ENCODE results near the gene FOXL3. TPM values are rescaled to one million over a fixed set of nuclear protein-coding genes. Genes with fewer than 3 reads are reported as not detected.

Gene FOXL3
- total and polyA plus RNA-seq, 2 experiments from 2014 or later, result not detected

- H2AFZ ChIP-seq, result no peak overlapping the region
- H3K36me3 ChIP-seq (replicated peaks; ENCODE audit: insufficient read depth, low read depth), result no peaks in the 10 kb centered on the region
- H3K27me3 ChIP-seq, result no peaks in the 10 kb centered on the region
- H3K4me3 ChIP-seq, result no peak overlapping the region
- no peak overlapping the region for H3K4me2 ChIP-seq
- no peak for DNase-seq (ENCODE audit: low spot score)
- 94% methylated on average over 38 of the region's 41 CpGs for WGBS (ENCODE audit: low lambda C conversion rate, missing lambda C conversion rate)
- no peaks in the 10 kb centered on the region for H3K9me3 ChIP-seq (ENCODE audit: low read depth)
- TF ChIP-seq EZH2 (IDR thresholded peaks at IDR 0.05; ENCODE audit: borderline replicate concordance), result no peak
- no peak for TF ChIP-seq CTCF (IDR thresholded peaks at IDR 0.05; ENCODE audit: poor library complexity)
- TF ChIP-seq EZH2phosphoT487 (IDR thresholded peaks at IDR 0.05; ENCODE audit: low read depth, severe bottlenecking, unreplicated experiment), result no peak
- H4K20me1 ChIP-seq (ENCODE audit: insufficient read depth, poor library complexity, severe bottlenecking), result no peaks in the 10 kb centered on the region
- H3K79me2 ChIP-seq, result no peaks in the 10 kb centered on the region
- H3K9me2 ChIP-seq (replicated peaks; ENCODE audit: insufficient read depth), result no peaks in the 10 kb centered on the region
- H3K4me1 ChIP-seq (ENCODE audit: insufficient read depth), result no peaks in the 10 kb centered on the region
- H3K27ac ChIP-seq, result no peak overlapping the region
Measured at GRCh38 chr7:253581-254336, 36.2 kb upstream of the FOXL3 start.

DNA sequence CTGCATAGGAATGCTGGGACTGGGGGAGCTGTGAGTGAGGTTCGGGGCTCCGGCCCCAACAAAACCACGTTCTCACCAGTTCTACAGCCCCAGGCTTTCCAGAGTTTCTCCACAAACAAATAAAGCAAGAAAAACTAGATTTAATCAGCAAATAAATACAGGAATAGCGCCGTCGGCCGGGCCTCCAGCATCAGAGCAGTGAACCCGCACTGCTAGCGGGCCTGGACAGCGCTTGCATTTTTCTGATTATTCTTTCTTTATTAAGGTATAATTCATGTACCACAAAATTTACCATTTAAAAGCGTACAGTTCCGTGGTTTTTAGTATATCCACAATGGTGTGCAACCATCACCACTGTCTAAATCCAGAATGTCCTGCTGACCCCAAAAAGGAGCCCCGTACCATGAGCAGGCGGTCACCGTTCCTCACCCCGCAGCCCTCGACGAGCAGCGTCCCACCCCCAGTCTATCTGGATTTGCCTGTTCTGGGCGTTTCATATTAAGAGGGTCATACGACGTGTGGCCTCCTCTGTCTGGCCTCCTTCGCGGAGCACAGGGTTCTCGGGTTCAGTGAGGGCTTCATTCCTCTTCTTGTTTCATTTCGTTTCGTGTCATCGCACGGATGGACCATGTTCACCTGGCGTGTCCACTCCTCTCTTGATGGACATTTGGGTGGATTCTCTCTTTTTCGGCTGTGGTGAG lies 35.5 kb upstream of the FOXL3 start:
- no peak overlapping the region for H3K27ac ChIP-seq
- H4K20me1 ChIP-seq (ENCODE audit: insufficient read depth, poor library complexity, severe bottlenecking), result no peaks in the 10 kb centered on the region
- WGBS (ENCODE audit: low lambda C conversion rate, missing lambda C conversion rate), result 94% methylated on average over 31 of the region's 31 CpGs
- no peak overlapping the region for H3K4me2 ChIP-seq
- H3K27me3 ChIP-seq, result no peaks in the 10 kb centered on the region
- no peak overlapping the region for H2AFZ ChIP-seq
- no peaks in the 10 kb centered on the region for H3K36me3 ChIP-seq (replicated peaks; ENCODE audit: insufficient read depth, low read depth)
- H3K4me3 ChIP-seq, result no peak overlapping the region
- no peaks in the 10 kb centered on the region for H3K4me1 ChIP-seq (ENCODE audit: insufficient read depth)
- TF ChIP-seq CTCF (IDR thresholded peaks at IDR 0.05; ENCODE audit: poor library complexity) (no peak), EZH2phosphoT487 (IDR thresholded peaks at IDR 0.05; ENCODE audit: low read depth, severe bottlenecking, unreplicated experiment) (no peak), EZH2 (IDR thresholded peaks at IDR 0.05; ENCODE audit: borderline replicate concordance) (no peak)
- no peak for DNase-seq (ENCODE audit: low spot score)
- no peaks in the 10 kb centered on the region for H3K9me2 ChIP-seq (replicated peaks; ENCODE audit: insufficient read depth)
- no peaks in the 10 kb centered on the region for H3K9me3 ChIP-seq (ENCODE audit: low read depth)
- H3K79me2 ChIP-seq, result no peaks in the 10 kb centered on the region

DNA sequence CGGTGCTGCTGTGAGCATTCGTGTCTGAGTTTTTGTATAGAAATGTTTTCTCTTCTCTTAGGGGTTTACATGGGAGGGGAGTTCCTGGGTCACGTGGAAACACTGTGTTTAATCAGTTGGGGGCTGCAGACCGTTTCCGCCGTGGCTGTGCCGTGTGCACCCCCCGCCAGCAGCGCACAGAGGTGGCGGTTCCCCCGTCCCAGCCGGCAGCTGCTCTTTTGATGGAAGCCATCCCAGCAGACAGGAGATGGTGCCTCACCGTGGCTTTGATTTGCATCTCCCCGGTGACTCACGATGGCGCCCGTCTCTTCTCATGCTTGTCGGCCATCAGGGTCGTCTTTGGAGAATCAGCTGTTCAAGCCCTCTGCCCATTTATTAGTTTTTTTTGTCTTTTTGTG lies 34.9 kb upstream of the FOXL3 start:
- no peak for TF ChIP-seq CTCF (IDR thresholded peaks at IDR 0.05; ENCODE audit: poor library complexity)
- TF ChIP-seq EZH2 (IDR thresholded peaks at IDR 0.05; ENCODE audit: borderline replicate concordance), result no peak
- no peak for TF ChIP-seq EZH2phosphoT487 (IDR thresholded peaks at IDR 0.05; ENCODE audit: low read depth, severe bottlenecking, unreplicated experiment)
- no peaks in the 10 kb centered on the region for H3K79me2 ChIP-seq
- no peaks in the 10 kb centered on the region for H3K9me3 ChIP-seq (ENCODE audit: low read depth)
- H3K27me3 ChIP-seq, result no peaks in the 10 kb centered on the region
- no peaks in the 10 kb centered on the region for H3K9me2 ChIP-seq (replicated peaks; ENCODE audit: insufficient read depth)
- no peak overlapping the region for H3K27ac ChIP-seq
- no peak overlapping the region for H3K4me3 ChIP-seq
- no peaks in the 10 kb centered on the region for H3K36me3 ChIP-seq (replicated peaks; ENCODE audit: insufficient read depth, low read depth)
- 96% methylated on average over 18 of the region's 19 CpGs for WGBS (ENCODE audit: low lambda C conversion rate, missing lambda C conversion rate)
- DNase-seq (ENCODE audit: low spot score), result no peak
- no peaks in the 10 kb centered on the region for H4K20me1 ChIP-seq (ENCODE audit: insufficient read depth, poor library complexity, severe bottlenecking)
- H3K4me1 ChIP-seq (ENCODE audit: insufficient read depth), result no peaks in the 10 kb centered on the region
- no peak overlapping the region for H3K4me2 ChIP-seq
- H2AFZ ChIP-seq, result no peak overlapping the region

Data from hepatocyte (in vitro differentiated cells).